ENCODE measurements around the gene SLCO2A1. TPM values are rescaled to one million over a fixed set of nuclear protein-coding genes. Genes with fewer than 3 reads are reported as not detected.
A peak's percentile ranks its signal among the peaks of the same experiment; 100 is the strongest.

SLCO2A1 gene
- total and polyA plus RNA-seq, 2 donors (not counting 1 experiment from before 2014, with no cell fraction given): under 0.01 to 0.12 TPM

DNA sequence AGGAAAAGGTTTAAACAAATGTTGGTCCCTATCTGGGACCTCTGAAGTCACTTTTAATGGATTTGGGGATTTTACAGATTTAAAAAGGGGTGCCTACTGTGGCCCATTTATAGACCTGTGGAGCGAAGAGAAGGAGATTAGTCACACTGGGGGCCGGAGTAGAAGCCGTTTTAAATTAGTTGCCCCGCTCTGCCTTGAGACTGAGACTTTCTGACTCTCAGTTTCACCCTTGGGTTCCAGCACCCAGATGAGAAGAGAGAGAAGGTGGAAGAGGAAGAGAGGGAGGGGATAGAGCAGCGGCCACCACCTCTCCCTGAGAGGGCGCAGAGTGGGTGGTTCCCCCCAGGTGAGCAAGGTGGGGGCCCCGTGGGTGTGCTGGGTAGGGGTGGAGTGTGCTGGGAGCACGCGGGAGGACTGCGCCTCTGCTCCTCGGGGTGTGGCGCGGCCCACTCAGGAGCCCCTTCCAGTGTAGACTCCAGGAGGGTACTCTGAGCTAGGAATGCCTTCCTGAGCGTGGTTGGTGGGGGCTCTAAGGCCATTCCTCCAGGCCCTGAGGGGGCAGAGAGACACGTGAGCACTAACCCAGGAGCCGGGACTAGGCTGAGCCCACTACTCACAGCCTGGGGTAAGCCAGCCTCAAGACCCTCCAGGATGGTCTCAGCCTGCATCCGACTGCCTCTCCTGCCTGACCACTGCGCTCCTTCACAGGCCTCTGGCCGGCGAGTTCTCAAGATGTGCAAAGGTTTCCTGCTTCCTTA lies 101.4 kb downstream of the SLCO2A1 start:
- no peak for DNase-seq (ENCODE audit: low read depth in 2 of 2)
- no peak for TF ChIP-seq EZH2 (IDR thresholded peaks at IDR 0.05; ENCODE audit: low read length, missing control alignments)
- TF ChIP-seq, protein P1, sequence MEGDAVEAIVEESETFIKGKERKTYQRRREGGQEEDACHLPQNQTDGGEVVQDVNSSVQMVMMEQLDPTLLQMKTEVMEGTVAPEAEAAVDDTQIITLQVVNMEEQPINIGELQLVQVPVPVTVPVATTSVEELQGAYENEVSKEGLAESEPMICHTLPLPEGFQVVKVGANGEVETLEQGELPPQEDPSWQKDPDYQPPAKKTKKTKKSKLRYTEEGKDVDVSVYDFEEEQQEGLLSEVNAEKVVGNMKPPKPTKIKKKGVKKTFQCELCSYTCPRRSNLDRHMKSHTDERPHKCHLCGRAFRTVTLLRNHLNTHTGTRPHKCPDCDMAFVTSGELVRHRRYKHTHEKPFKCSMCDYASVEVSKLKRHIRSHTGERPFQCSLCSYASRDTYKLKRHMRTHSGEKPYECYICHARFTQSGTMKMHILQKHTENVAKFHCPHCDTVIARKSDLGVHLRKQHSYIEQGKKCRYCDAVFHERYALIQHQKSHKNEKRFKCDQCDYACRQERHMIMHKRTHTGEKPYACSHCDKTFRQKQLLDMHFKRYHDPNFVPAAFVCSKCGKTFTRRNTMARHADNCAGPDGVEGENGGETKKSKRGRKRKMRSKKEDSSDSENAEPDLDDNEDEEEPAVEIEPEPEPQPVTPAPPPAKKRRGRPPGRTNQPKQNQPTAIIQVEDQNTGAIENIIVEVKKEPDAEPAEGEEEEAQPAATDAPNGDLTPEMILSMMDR (conservative IDR thresholded peaks at IDR 0.05 in 1 of 2, IDR thresholded peaks at IDR 0.05 in 1 of 2; ENCODE audit: low read depth in 1 of 2, low read length in 2 of 2): no peak
- Histone ChIP-seq H3K4me1 (ENCODE audit: control insufficient read depth, extremely low read depth, insufficient read depth, low read length) (no peaks in the 10 kb centered on the region), H2AFZ (ENCODE audit: low read length) (no peak overlapping the region), H3K79me2 (ENCODE audit: control insufficient read depth, insufficient read depth, low read length) (no peaks in the 10 kb centered on the region), H3K27me3 (ENCODE audit: control insufficient read depth, insufficient read depth, low read length) (no peaks in the 10 kb centered on the region), H3K4me3 (replicated peaks in 1 of 4; ENCODE audit: control extremely low read depth in 1 of 4, insufficient read depth in 1 of 4, low read depth in 3 of 4, low read length in 4 of 4) (peak overlapping the region in 1 of 4 experiments; percentile 60), H3K9ac (ENCODE audit: insufficient read depth, low read length) (no peak overlapping the region), H4K20me1 (ENCODE audit: control insufficient read depth, extremely low read depth, insufficient read depth, low read length) (no peaks in the 10 kb centered on the region), H3K27ac (ENCODE audit: insufficient read depth, low read length) (no peak overlapping the region), H3K4me2 (ENCODE audit: extremely low read depth, insufficient read depth, low read length) (no peak overlapping the region), H3K36me3 (ENCODE audit: control insufficient read depth, insufficient read depth, low read length) (no peaks in the 10 kb centered on the region), H3K9me3 (ENCODE audit: control insufficient read depth, insufficient read depth, low read depth, low read length) (no peaks in the 10 kb centered on the region)

DNA sequence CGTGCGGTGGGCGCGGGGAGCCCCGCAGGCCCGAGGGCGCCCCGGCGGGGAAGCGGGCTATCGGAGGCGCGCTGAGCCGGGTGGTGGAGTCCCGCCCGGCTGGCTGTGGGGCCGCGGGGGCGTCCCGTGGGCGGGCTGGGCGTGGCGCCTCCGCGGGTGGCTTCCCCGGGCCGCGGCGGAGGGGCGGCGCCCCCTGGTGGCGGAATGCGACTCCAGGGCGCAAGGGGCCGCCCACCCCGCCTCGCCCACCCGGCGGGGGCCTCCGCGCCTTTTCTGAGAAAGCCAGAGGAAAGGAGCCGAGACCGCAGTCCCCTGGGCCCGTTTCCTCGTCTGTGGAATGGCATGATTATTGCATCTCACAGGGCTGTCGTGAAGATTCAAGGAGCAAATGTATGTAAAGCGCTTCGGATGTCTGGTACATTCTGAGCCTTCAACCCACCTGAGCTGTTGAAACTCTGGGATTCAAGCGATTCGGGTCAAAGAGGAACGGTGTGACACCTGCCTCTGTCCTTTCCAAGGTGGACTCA lies 102.1 kb downstream of the SLCO2A1 start:
- H3K9me3 ChIP-seq (ENCODE audit: control insufficient read depth, insufficient read depth, low read depth, low read length): no peaks in the 10 kb centered on the region
- no peaks in the 10 kb centered on the region for H3K27me3 ChIP-seq (ENCODE audit: control insufficient read depth, insufficient read depth, low read length)
- H4K20me1 ChIP-seq (ENCODE audit: control insufficient read depth, extremely low read depth, insufficient read depth, low read length): no peaks in the 10 kb centered on the region
- DNase-seq (ENCODE audit: low read depth in 2 of 2): peak; percentile 21 to 29
- TF ChIP-seq, protein P1 (conservative IDR thresholded peaks at IDR 0.05 in 1 of 2, IDR thresholded peaks at IDR 0.05 in 1 of 2; ENCODE audit: low read depth in 1 of 2, low read length in 2 of 2): peak; percentile 27 to 52
- no peak for TF ChIP-seq EZH2 (IDR thresholded peaks at IDR 0.05; ENCODE audit: low read length, missing control alignments)
- no peak overlapping the region for H3K27ac ChIP-seq (ENCODE audit: insufficient read depth, low read length)
- H3K36me3 ChIP-seq (ENCODE audit: control insufficient read depth, insufficient read depth, low read length): no peaks in the 10 kb centered on the region
- H3K4me1 ChIP-seq (ENCODE audit: control insufficient read depth, extremely low read depth, insufficient read depth, low read length): no peaks in the 10 kb centered on the region
- H3K79me2 ChIP-seq (ENCODE audit: control insufficient read depth, insufficient read depth, low read length): no peaks in the 10 kb centered on the region
- H2AFZ ChIP-seq (ENCODE audit: low read length): peak overlapping the region; percentile 50
- peak overlapping the region; percentile 20 to 60 (median 48) for H3K4me3 ChIP-seq (replicated peaks in 1 of 4; ENCODE audit: control extremely low read depth in 1 of 4, insufficient read depth in 1 of 4, low read depth in 3 of 4, low read length in 4 of 4)
- no peak overlapping the region for H3K9ac ChIP-seq (ENCODE audit: insufficient read depth, low read length)
- H3K4me2 ChIP-seq (ENCODE audit: extremely low read depth, insufficient read depth, low read length): peak overlapping the region; percentile 78

DNA sequence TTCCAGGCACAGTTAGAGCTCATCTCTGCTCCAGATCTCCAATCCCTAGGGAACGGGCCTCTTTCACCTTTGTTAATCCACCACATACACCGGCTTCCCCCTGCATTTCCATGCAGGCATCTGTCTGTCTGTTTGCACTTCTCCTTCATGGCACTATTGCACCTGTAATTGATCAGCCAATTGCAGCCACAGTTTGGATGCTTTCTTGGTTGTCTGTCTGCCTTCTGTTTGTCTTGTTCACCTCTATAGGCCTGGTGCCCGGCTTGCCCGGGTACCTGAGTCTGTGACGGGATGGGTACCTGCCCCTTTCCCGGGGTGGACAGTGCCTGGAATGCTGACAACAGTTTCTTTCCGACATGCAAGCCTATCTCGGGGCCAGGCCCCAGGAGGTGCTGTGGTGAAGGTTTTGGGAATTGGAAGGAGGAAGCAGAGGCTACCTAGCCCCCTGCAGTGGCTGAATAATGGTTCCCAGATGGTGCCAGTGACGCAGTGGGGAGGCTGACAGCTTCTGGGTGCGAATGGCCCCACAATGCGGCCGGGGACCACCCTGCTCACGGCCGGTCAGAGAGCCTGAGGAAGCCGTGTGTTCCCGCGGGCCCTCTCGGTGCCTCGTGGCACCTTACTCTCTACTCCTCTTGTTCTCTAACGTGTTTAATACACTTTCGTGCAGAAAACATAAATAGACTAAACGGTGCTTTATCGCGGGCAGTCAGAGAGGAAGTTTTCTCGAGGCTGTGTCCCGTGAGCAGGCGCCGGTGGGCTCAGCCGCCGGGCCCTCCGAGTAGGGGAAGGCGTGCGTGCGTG lies 102.8 kb downstream of the SLCO2A1 start:
- no peak for TF ChIP-seq EZH2 (IDR thresholded peaks at IDR 0.05; ENCODE audit: low read length, missing control alignments)
- TF ChIP-seq, protein P1 (conservative IDR thresholded peaks at IDR 0.05 in 1 of 2, IDR thresholded peaks at IDR 0.05 in 1 of 2; ENCODE audit: low read depth in 1 of 2, low read length in 2 of 2): no peak
- DNase-seq (ENCODE audit: low read depth in 2 of 2): no peak
- no peaks in the 10 kb centered on the region for H4K20me1 ChIP-seq (ENCODE audit: control insufficient read depth, extremely low read depth, insufficient read depth, low read length)
- H3K9me3 ChIP-seq (ENCODE audit: control insufficient read depth, insufficient read depth, low read depth, low read length): no peaks in the 10 kb centered on the region
- H3K27ac ChIP-seq (ENCODE audit: insufficient read depth, low read length): no peak overlapping the region
- no peaks in the 10 kb centered on the region for H3K27me3 ChIP-seq (ENCODE audit: control insufficient read depth, insufficient read depth, low read length)
- peak overlapping the region; percentile 3 to 54 (median 31) for H3K4me3 ChIP-seq (replicated peaks in 1 of 4; ENCODE audit: control extremely low read depth in 1 of 4, insufficient read depth in 1 of 4, low read depth in 3 of 4, low read length in 4 of 4)
- no peaks in the 10 kb centered on the region for H3K36me3 ChIP-seq (ENCODE audit: control insufficient read depth, insufficient read depth, low read length)
- peak overlapping the region; percentile 78 for H3K4me2 ChIP-seq (ENCODE audit: extremely low read depth, insufficient read depth, low read length)
- no peaks in the 10 kb centered on the region for H3K4me1 ChIP-seq (ENCODE audit: control insufficient read depth, extremely low read depth, insufficient read depth, low read length)
- H3K9ac ChIP-seq (ENCODE audit: insufficient read depth, low read length): no peak overlapping the region
- H3K79me2 ChIP-seq (ENCODE audit: control insufficient read depth, insufficient read depth, low read length): no peaks in the 10 kb centered on the region
- peak overlapping the region; percentile 50 for H2AFZ ChIP-seq (ENCODE audit: low read length)

Measured in fibroblast of lung (primary cell).